GM21723 (cell line): ENCODE results near the gene RASL10B.
"Not testable (repeated sequence)": the region's sequence is repeated elsewhere in the genome, so short reads cannot be mapped to it uniquely, and the experiment has no call there.

ENCODE experiments used
- ATAC-seq: cut with Tn5 transposase; IDR thresholded peaks from one replicate; pipeline ENCODE4 v1.9.1; 2021; ENCODE audit warnings: mild to moderate bottlenecking, moderate library complexity; ENCODE audit not compliant: unreplicated experiment

RASL10B gene

GRCh38 chr17:35731239-35731916, at the start of gene RASL10B:
TSS of gene RASL10B (plus strand) at chr17:35731639. CDS start at chr17:35735185, 3,546 bp downstream.
- no peak for ATAC-seq

GRCh38 chr17:35683591-35683990, 47.8 kb upstream of the RASL10B start:
- no peak for ATAC-seq

GRCh38 chr17:35684055-35684802, 47.2 kb upstream of the RASL10B start:
- no peak for ATAC-seq

- ATAC-seq = no peak
Observed at GRCh38 chr17:35692512-35693210, 38.8 kb upstream of the RASL10B start.

GRCh38 chr17:35693662-35694061, 37.8 kb upstream of the RASL10B start:
- no peak for ATAC-seq

GRCh38 chr17:35694906-35695305, 36.5 kb upstream of the RASL10B start:
- no peak for ATAC-seq

- no peak for ATAC-seq
Observed at GRCh38 chr17:35695613-35696012, 35.8 kb upstream of the RASL10B start.

GRCh38 chr17:35698800-35699199, 32.6 kb upstream of the RASL10B start:
- no peak for ATAC-seq

- ATAC-seq = no peak
Observed at GRCh38 chr17:35700150-35700549, 31.3 kb upstream of the RASL10B start.

GRCh38 chr17:35701491-35701890, 29.9 kb upstream of the RASL10B start:
- no peak for ATAC-seq

GRCh38 chr17:35703308-35703707, 28.1 kb upstream of the RASL10B start:
- ATAC-seq = not testable (repeated sequence)

GRCh38 chr17:35705230-35705629, 26.2 kb upstream of the RASL10B start:
- no peak for ATAC-seq

GRCh38 chr17:35705705-35706104, 25.7 kb upstream of the RASL10B start:
- ATAC-seq = no peak

GRCh38 chr17:35708149-35708548, 23.3 kb upstream of the RASL10B start:
- no peak for ATAC-seq

- ATAC-seq = no peak
Observed at GRCh38 chr17:35708951-35709350, 22.5 kb upstream of the RASL10B start.

GRCh38 chr17:35709874-35710273, 21.6 kb upstream of the RASL10B start:
- ATAC-seq = no peak

- no peak for ATAC-seq
Observed at GRCh38 chr17:35710950-35711349, 20.5 kb upstream of the RASL10B start.

- ATAC-seq = no peak
Observed at GRCh38 chr17:35713069-35713728, 18.2 kb upstream of the RASL10B start.

GRCh38 chr17:35714988-35715387, 16.5 kb upstream of the RASL10B start:
- no peak for ATAC-seq

GRCh38 chr17:35715416-35715815, 16.0 kb upstream of the RASL10B start:
- ATAC-seq = no peak

GRCh38 chr17:35716173-35716572, 15.3 kb upstream of the RASL10B start:
- no peak for ATAC-seq
